SH-SY5Y (cell line): Measurements from ENCODE around the gene ZNF548.

Experiments
- GATA2 ChIP-seq: IDR thresholded peaks from 2 replicates; pipeline ENCODE4 v1.6.1; 2011; ENCODE audit warnings: mild to moderate bottlenecking, low read depth, low read length
- GATA3 ChIP-seq: IDR thresholded peaks from 2 replicates; pipeline ENCODE4 v1.6.1; 2011; ENCODE audit warnings: low read depth, mild to moderate bottlenecking, low read length, moderate library complexity

GRCh38 chr19:57441979-57442752, 52.5 kb downstream of the ZNF548 start:
- TF ChIP-seq GATA3 (no peak), GATA2 (no peak)
